Esophagus (tissue), 2 donors: ENCODE data around the gene MAG. TPM values are rescaled to one million over a fixed set of nuclear protein-coding genes. Genes with fewer than 3 reads are reported as not detected.

ENCODE experiments used
- H3K27ac ChIP-seq, 2 donors: one replicate each; pipeline ENCODE4 v1.5.1; 2013; ENCODE audit warnings: low read depth in 2 of 2, mild to moderate bottlenecking in 2 of 2, inconsistent platforms in 1 of 2, low read length in 1 of 2, moderate library complexity in 1 of 2
- H3K27me3 ChIP-seq, 2 donors: one replicate each; pipeline ENCODE4 v1.6.1; 2013; ENCODE audit warnings: low read length in 2 of 2, control low read depth in 1 of 2, mild to moderate bottlenecking in 1 of 2; ENCODE audit not compliant: insufficient read depth in 2 of 2, control insufficient read depth in 1 of 2
- H3K36me3 ChIP-seq, 2 donors: one replicate each; pipeline ENCODE4 v1.6.1; 2013; ENCODE audit warnings: low read length in 1 of 2; ENCODE audit not compliant: control insufficient read depth in 2 of 2, insufficient read depth in 2 of 2
- H3K4me1 ChIP-seq, 2 donors: one replicate each; pipeline ENCODE4 v1.6.1; 2013; ENCODE audit warnings: low read length in 1 of 2; ENCODE audit not compliant: control insufficient read depth in 2 of 2, insufficient read depth in 2 of 2
- H3K4me3 ChIP-seq, 2 donors: one replicate each; pipeline ENCODE4 v1.5.1; 2013; ENCODE audit warnings: low read length in 2 of 2, mild to moderate bottlenecking in 2 of 2, low read depth in 1 of 2, moderate library complexity in 1 of 2
- H3K9me3 ChIP-seq, 2 donors: one replicate each; pipeline ENCODE4 v1.6.1; 2013; ENCODE audit warnings: mild to moderate bottlenecking in 2 of 2, low read depth in 1 of 2, low read length in 1 of 2, moderate library complexity in 1 of 2; ENCODE audit not compliant: control insufficient read depth in 2 of 2, insufficient read depth in 1 of 2
- WGBS, 2 donors: extraction: QIAGEN DNeasy Blood & Tissue Kit; methylation state at CpG; one replicate each; pipeline ENCODE4 v1.1.7; 2013; 5-methylcytosine and 5-hydroxymethylcytosine counted together
- polyA plus RNA-seq, 2 donors: library from polyadenylated mRNA; stranded (reverse); fragments of 200-250 nt; gene quantifications; one replicate each; pipeline ENCODE4 v1.2.3, GENCODE V29; 2013
- donor health status: healthy with polysubstance abuse.
- donor health status: Bipolar disorder and iron deficiency.

MAG gene
- polyA plus RNA-seq, 2 donors, result not detected

GRCh38 chr19:35271546-35271945 is 20.4 kb upstream of the MAG start:
- Histone ChIP-seq H3K36me3 (peaks cover 10 to 30% of the 10 kb centered on the region in 2 donors), H3K27ac (no peak overlapping the region), H3K9me3 (no peaks in the 10 kb centered on the region), H3K4me1 (peaks cover 0 to 2% of the 10 kb centered on the region in 2 donors), H3K4me3 (no peak overlapping the region), H3K27me3 (no peaks in the 10 kb centered on the region)
- WGBS, 2 donors, result 86 to 87% methylated on average over 7 of the region's 7 CpGs

- H3K36me3 ChIP-seq, result peaks cover 10 to 35% of the 10 kb centered on the region in 2 donors
- WGBS, 2 donors, result 88 to 90% methylated on average over 16 of the region's 16 CpGs
- no peaks in the 10 kb centered on the region for H3K27me3 ChIP-seq
- no peak overlapping the region for H3K4me3 ChIP-seq
- H3K9me3 ChIP-seq, result no peaks in the 10 kb centered on the region
- no peak overlapping the region for H3K27ac ChIP-seq
- no peaks in the 10 kb centered on the region for H3K4me1 ChIP-seq
Observed at GRCh38 chr19:35272122-35272719, 19.7 kb upstream of the MAG start.

GRCh38 chr19:35272954-35273649 is 18.9 kb upstream of the MAG start:
- H3K36me3 ChIP-seq, result peaks cover 10 to 38% of the 10 kb centered on the region in 2 donors
- no peaks in the 10 kb centered on the region for H3K9me3 ChIP-seq
- no peaks in the 10 kb centered on the region for H3K4me1 ChIP-seq
- H3K27ac ChIP-seq, result no peak overlapping the region
- H3K27me3 ChIP-seq, result no peaks in the 10 kb centered on the region
- no peak overlapping the region for H3K4me3 ChIP-seq
- WGBS, 2 donors, result 83 to 87% methylated on average over 10 of the region's 10 CpGs

- Histone ChIP-seq H3K36me3 (peaks cover 10 to 43% of the 10 kb centered on the region in 2 donors), H3K9me3 (no peaks in the 10 kb centered on the region), H3K4me3 (no peak overlapping the region), H3K27me3 (no peaks in the 10 kb centered on the region), H3K27ac (no peak overlapping the region), H3K4me1 (no peaks in the 10 kb centered on the region)
- 61 to 78% methylated on average over 14 of the region's 14 CpGs for WGBS, 2 donors
Observed at GRCh38 chr19:35273686-35274259, 18.2 kb upstream of the MAG start.

- no peak overlapping the region for H3K4me3 ChIP-seq
- no peak overlapping the region for H3K27ac ChIP-seq
- 42 to 58% methylated on average over 5 of the region's 5 CpGs for WGBS, 2 donors
- H3K27me3 ChIP-seq, result no peaks in the 10 kb centered on the region
- peaks cover 13 to 46% of the 10 kb centered on the region in 2 donors for H3K36me3 ChIP-seq
- no peaks in the 10 kb centered on the region for H3K9me3 ChIP-seq
- no peaks in the 10 kb centered on the region for H3K4me1 ChIP-seq
Observed at GRCh38 chr19:35274323-35274722, 17.6 kb upstream of the MAG start.

- peaks cover 0 to 8% of the 10 kb centered on the region in 2 donors for H3K4me1 ChIP-seq
- WGBS, 2 donors, result 86 to 90% methylated on average over 26 to 28 of the region's 28 CpGs
- no peaks in the 10 kb centered on the region for H3K27me3 ChIP-seq
- H3K9me3 ChIP-seq, result no peaks in the 10 kb centered on the region
- H3K36me3 ChIP-seq, result peaks cover 9 to 33% of the 10 kb centered on the region in 2 donors
- H3K4me3 ChIP-seq, result no peak overlapping the region
- no peak overlapping the region for H3K27ac ChIP-seq
Observed at GRCh38 chr19:35276706-35277281, 15.2 kb upstream of the MAG start.

GRCh38 chr19:35278578-35279284 is 13.2 kb upstream of the MAG start:
- Histone ChIP-seq H3K4me3 (no peak overlapping the region), H3K36me3 (peaks cover 9 to 25% of the 10 kb centered on the region in 2 donors), H3K9me3 (no peaks in the 10 kb centered on the region), H3K4me1 (peaks cover 0 to 14% of the 10 kb centered on the region in 2 donors), H3K27me3 (no peaks in the 10 kb centered on the region), H3K27ac (no peak overlapping the region)
- WGBS, 2 donors, result 91 to 92% methylated on average over 45 of the region's 45 CpGs

- H3K4me3 ChIP-seq, result no peak overlapping the region
- H3K27me3 ChIP-seq, result no peaks in the 10 kb centered on the region
- peaks cover 4 to 25% of the 10 kb centered on the region in 2 donors for H3K36me3 ChIP-seq
- H3K9me3 ChIP-seq, result no peaks in the 10 kb centered on the region
- H3K27ac ChIP-seq, result no peak overlapping the region
- 80 to 87% methylated on average over 11 of the region's 11 CpGs for WGBS, 2 donors
- peaks cover 0 to 14% of the 10 kb centered on the region in 2 donors for H3K4me1 ChIP-seq
Observed at GRCh38 chr19:35279374-35279773, 12.6 kb upstream of the MAG start.
